Measurements from ENCODE around the gene RRP36. TPM values are rescaled to one million over a fixed set of nuclear protein-coding genes. Genes with fewer than 3 reads are reported as not detected.

Gene RRP36
- total RNA-seq, 1 experiment from 2014 or later = 115 TPM

DNA sequence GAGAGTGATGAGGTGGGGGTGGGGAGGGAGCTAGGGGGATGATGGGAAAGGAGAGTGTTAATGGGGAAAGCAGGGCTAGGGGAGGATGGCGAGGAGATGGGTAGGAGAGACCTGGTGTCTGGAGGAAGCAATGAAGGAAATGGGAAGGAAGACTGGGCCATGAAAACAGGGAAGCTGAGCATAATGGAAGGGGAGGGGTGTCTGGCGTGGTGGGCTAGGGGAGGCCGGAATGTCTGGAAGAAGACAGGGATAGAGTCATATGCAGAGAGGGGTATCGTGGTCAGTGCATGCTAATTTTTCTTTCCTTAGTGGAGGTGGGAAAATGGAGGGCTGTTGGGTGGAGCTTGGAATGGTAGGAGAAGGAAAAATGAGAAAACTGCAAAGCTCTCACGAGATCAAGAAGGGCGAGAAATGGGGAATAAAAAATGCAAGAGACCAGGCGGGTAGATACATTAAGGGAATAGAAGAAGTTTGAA lies 7.0 kb upstream of the RRP36 start:
- BruUV-seq (replicated peaks) = no TSS peak

DNA sequence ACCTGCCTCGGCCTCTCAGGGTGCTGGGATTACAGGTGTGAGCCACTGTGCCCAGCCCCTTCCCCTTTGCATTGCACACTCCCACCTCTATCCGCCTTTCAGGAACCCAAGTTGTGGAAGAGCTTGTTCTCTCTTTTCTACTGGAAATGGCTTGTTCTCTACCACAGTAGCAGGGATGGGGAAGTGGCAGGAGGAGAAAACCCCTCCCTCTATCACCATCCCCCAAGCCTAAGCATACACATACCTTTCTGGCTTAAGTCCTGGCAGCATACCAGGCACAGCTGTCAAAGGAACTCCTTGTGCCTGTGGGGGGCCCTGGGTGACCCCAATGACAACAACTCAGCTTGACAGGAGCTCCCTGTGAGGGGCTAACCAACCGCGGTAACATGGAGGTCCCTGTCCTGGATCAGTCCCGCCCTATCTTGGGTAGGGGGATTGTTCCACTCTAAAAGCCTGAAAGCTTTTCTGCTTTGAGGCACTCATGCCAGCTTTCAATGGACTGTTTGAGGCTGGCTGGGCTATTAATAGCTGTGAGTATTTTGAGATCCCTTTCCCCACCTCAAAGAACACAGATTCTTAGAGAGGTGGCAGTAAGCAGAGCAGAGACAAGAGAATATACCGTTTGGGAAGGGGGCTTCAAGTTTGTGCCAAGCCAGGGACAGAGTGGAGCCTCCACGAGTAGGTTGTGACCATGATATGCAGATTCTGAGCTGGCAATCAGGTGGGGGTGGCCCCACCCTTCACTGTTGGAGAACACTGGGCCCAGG lies 5.1 kb upstream of the RRP36 start:
- ChIA-PET CTCF (no interaction called here), POLR2A (ENCODE audit: low non-redundant PET) (no interaction called here)
- BruUV-seq (replicated peaks) = no TSS peak

More for the DNA sequence above, 7.0 kb upstream of the RRP36 start:
- Histone ChIP-seq H3K36me3 (ENCODE audit: insufficient read depth, low read length, poor library complexity, severe bottlenecking) (peaks cover 57% of the 10 kb centered on the region), H3K4me3 (ENCODE audit: low read depth, low read length, poor library complexity, severe bottlenecking) (peak overlapping the region; percentile 82), H3K9me3 (ENCODE audit: low read depth, low read length, poor library complexity, severe bottlenecking) (no peaks in the 10 kb centered on the region), H3K4me1 (ENCODE audit: insufficient read depth, low read length, poor library complexity, severe bottlenecking) (peaks cover 7% of the 10 kb centered on the region), H3K27ac (ENCODE audit: low read depth, low read length, poor library complexity, severe bottlenecking) (peak overlapping the region; percentile 63), H3K27me3 (replicated peaks; ENCODE audit: insufficient read depth, low read depth, low read length, poor library complexity) (no peaks in the 10 kb centered on the region)
- DNase-seq (ENCODE audit: low spot score) = peak; percentile 23
- intact Hi-C loops (cut with micrococcal nuclease; ENCODE audit: unreplicated experiment) = loop anchor here (5.0 kb wide), 1 partner anchor 112 kb away; no protein-coding TSS in a partner anchor
- ChIA-PET POLR2A (ENCODE audit: low non-redundant PET) (interaction anchor here (0.6 to 1.2 kb wide), 2 partner anchors 30 to 85 kb away, joined by 3 to 5 read pairs; partner anchors contain the start of genes CNPY3 and PPP2R5D), CTCF (interaction anchor here (0.6 to 1.5 kb wide), 4 partner anchors 35 to 150 kb away, joined by 4 to 8 read pairs (median 5); partner anchors contain the start of genes PEX6 and PTK7)
- TF ChIP-seq, protein P1, sequence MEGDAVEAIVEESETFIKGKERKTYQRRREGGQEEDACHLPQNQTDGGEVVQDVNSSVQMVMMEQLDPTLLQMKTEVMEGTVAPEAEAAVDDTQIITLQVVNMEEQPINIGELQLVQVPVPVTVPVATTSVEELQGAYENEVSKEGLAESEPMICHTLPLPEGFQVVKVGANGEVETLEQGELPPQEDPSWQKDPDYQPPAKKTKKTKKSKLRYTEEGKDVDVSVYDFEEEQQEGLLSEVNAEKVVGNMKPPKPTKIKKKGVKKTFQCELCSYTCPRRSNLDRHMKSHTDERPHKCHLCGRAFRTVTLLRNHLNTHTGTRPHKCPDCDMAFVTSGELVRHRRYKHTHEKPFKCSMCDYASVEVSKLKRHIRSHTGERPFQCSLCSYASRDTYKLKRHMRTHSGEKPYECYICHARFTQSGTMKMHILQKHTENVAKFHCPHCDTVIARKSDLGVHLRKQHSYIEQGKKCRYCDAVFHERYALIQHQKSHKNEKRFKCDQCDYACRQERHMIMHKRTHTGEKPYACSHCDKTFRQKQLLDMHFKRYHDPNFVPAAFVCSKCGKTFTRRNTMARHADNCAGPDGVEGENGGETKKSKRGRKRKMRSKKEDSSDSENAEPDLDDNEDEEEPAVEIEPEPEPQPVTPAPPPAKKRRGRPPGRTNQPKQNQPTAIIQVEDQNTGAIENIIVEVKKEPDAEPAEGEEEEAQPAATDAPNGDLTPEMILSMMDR (conservative IDR thresholded peaks at IDR 0.05; ENCODE audit: low read depth, low read length) = no peak
- no peak for TF ChIP-seq EZH2 (IDR thresholded peaks at IDR 0.05; ENCODE audit: borderline replicate concordance, low read depth, low read length, poor library complexity, severe bottlenecking)

GRCh38 chr6:43016943-43017334 lies 4.5 kb upstream of the RRP36 start:
- intact Hi-C loops (cut with micrococcal nuclease; ENCODE audit: unreplicated experiment) = no loop called here
- TF ChIP-seq, protein P1 (conservative IDR thresholded peaks at IDR 0.05; ENCODE audit: low read depth, low read length) = no peak
- TF ChIP-seq EZH2 (IDR thresholded peaks at IDR 0.05; ENCODE audit: borderline replicate concordance, low read depth, low read length, poor library complexity, severe bottlenecking) = no peak
- no peak for DNase-seq (ENCODE audit: low spot score)
- ChIA-PET CTCF (no interaction called here), POLR2A (ENCODE audit: low non-redundant PET) (no interaction called here)
- no peaks in the 10 kb centered on the region for H3K27me3 ChIP-seq (replicated peaks; ENCODE audit: insufficient read depth, low read depth, low read length, poor library complexity)
- peak overlapping the region; percentile 22 for H3K27ac ChIP-seq (ENCODE audit: low read depth, low read length, poor library complexity, severe bottlenecking)
- H3K4me1 ChIP-seq (ENCODE audit: insufficient read depth, low read length, poor library complexity, severe bottlenecking) = peaks cover 15% of the 10 kb centered on the region
- H3K36me3 ChIP-seq (ENCODE audit: insufficient read depth, low read length, poor library complexity, severe bottlenecking) = peaks cover 36% of the 10 kb centered on the region
- no TSS peak for BruUV-seq (replicated peaks)
- no peak overlapping the region for H3K4me3 ChIP-seq (ENCODE audit: low read depth, low read length, poor library complexity, severe bottlenecking)
- no peaks in the 10 kb centered on the region for H3K9me3 ChIP-seq (ENCODE audit: low read depth, low read length, poor library complexity, severe bottlenecking)

More for the DNA sequence above, 5.1 kb upstream of the RRP36 start:
- TF ChIP-seq, protein P1 (conservative IDR thresholded peaks at IDR 0.05; ENCODE audit: low read depth, low read length) = no peak
- no peak for TF ChIP-seq EZH2 (IDR thresholded peaks at IDR 0.05; ENCODE audit: borderline replicate concordance, low read depth, low read length, poor library complexity, severe bottlenecking)
- Histone ChIP-seq H3K4me3 (ENCODE audit: low read depth, low read length, poor library complexity, severe bottlenecking) (no peak overlapping the region), H3K4me1 (ENCODE audit: insufficient read depth, low read length, poor library complexity, severe bottlenecking) (peaks cover 15% of the 10 kb centered on the region), H3K27ac (ENCODE audit: low read depth, low read length, poor library complexity, severe bottlenecking) (peak overlapping the region; percentile 22), H3K9me3 (ENCODE audit: low read depth, low read length, poor library complexity, severe bottlenecking) (no peaks in the 10 kb centered on the region), H3K27me3 (replicated peaks; ENCODE audit: insufficient read depth, low read depth, low read length, poor library complexity) (no peaks in the 10 kb centered on the region), H3K36me3 (ENCODE audit: insufficient read depth, low read length, poor library complexity, severe bottlenecking) (peaks cover 42% of the 10 kb centered on the region)
- no peak for DNase-seq (ENCODE audit: low spot score)
- intact Hi-C loops (cut with micrococcal nuclease; ENCODE audit: unreplicated experiment) = no loop called here
